ENCODE measurements around the gene FLAD1. TPM values are rescaled to one million over a fixed set of nuclear protein-coding genes. Genes with fewer than 3 reads are reported as not detected.

Gene FLAD1
- total RNA-seq, 1 experiment from 2014 or later = 97.0 TPM

DNA sequence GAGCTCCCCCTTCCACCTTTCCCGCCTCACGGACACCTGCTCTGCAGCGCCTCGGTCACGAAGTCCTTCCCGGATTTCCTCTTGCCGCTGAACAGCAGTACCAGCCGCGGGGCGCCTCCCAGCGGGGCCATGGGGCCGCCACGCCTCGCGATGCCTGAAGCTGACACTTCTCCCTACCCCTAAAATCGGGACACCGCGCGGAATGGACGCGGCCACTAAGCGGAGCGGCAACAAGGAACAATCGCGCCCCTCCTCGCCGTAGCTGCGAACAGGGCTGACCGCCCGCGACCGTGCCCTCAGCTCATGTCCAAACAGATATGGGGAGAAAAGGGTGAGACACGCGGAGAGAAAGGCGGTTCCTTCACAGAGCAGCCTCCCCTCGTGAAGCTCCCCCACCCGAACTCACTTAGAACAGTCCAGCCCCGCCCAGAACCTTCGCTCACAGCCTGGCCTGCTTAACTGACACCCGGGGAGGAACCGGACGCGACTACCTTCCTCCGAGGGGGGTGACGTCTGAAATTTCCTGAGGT is 46.5 kb upstream of the FLAD1 start, which contains the start of gene PMVK:
PMVK (minus strand) TSS at position 165 of the 530 bp plus-strand sequence; CDS start at position 131, 34 bp downstream.
- H4K20me1 ChIP-seq (ENCODE audit: control insufficient read depth, insufficient read depth, insufficient read length) = no peaks in the 10 kb centered on the region
- peak within 1 kb of the TSS; percentile 74 for H3K27ac ChIP-seq (ENCODE audit: insufficient read length, low read depth, low read length)
- H3K4me1 Mint-ChIP-seq = peaks cover 30 to 32% of the 10 kb centered on the region in 2 experiments
- H3K27me3 Mint-ChIP-seq (ENCODE audit: low read depth) = no peaks in the 10 kb centered on the region; the same call in 1 of the 2 replicates
- peak within 1 kb of the TSS; percentile 22 for H4K8ac ChIP-seq (replicated peaks; ENCODE audit: insufficient read length, low read depth, low read length)
- H2BK5ac ChIP-seq (ENCODE audit: insufficient read length, low read length) = peak within 1 kb of the TSS; percentile 79
- H2AFZ ChIP-seq (ENCODE audit: low read length) = peak within 1 kb of the TSS; percentile 66
- H2BK20ac ChIP-seq (ENCODE audit: low read depth, low read length, poor library complexity, severe bottlenecking) = peak within 1 kb of the TSS; percentile 91
- peak within 1 kb of the TSS; percentile 70 for H2BK12ac ChIP-seq (ENCODE audit: insufficient read length, low read depth, low read length)
- no peaks in the 10 kb centered on the region for H3K9me3 ChIP-seq (ENCODE audit: control insufficient read depth, low read depth, low read length)
- peak within 1 kb of the TSS; percentile 84 for H4K5ac ChIP-seq (ENCODE audit: insufficient read length, low read depth, low read length)
- peak within 1 kb of the TSS; percentile 100 for H3K18ac ChIP-seq (ENCODE audit: insufficient read length, low read depth, low read length)
- peak within 1 kb of the TSS; percentile 96 for H3K9ac ChIP-seq (ENCODE audit: extremely low read depth, insufficient read length, low read length)
- H3K23me2 ChIP-seq (ENCODE audit: insufficient read length, low read depth, low read length, poor library complexity, severe bottlenecking) = peaks cover 11% of the 10 kb centered on the region
- TF ChIP-seq, protein P1, sequence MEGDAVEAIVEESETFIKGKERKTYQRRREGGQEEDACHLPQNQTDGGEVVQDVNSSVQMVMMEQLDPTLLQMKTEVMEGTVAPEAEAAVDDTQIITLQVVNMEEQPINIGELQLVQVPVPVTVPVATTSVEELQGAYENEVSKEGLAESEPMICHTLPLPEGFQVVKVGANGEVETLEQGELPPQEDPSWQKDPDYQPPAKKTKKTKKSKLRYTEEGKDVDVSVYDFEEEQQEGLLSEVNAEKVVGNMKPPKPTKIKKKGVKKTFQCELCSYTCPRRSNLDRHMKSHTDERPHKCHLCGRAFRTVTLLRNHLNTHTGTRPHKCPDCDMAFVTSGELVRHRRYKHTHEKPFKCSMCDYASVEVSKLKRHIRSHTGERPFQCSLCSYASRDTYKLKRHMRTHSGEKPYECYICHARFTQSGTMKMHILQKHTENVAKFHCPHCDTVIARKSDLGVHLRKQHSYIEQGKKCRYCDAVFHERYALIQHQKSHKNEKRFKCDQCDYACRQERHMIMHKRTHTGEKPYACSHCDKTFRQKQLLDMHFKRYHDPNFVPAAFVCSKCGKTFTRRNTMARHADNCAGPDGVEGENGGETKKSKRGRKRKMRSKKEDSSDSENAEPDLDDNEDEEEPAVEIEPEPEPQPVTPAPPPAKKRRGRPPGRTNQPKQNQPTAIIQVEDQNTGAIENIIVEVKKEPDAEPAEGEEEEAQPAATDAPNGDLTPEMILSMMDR (conservative IDR thresholded peaks at IDR 0.05) = peak; percentile 28; the same call in 1 of the 3 replicates
- H2AK5ac ChIP-seq (ENCODE audit: insufficient read length, low read length) = no peak within 1 kb of the TSS
- peak within 1 kb of the TSS; percentile 0 for H4K91ac ChIP-seq (ENCODE audit: insufficient read length, low read depth, low read length)
- DNase-seq = peak; percentile 96
- no peak within 1 kb of the TSS for H2BK15ac ChIP-seq (ENCODE audit: low read depth, low read length)
- H3K27me3 ChIP-seq (ENCODE audit: insufficient read depth, low read length) = no peaks in the 10 kb centered on the region
- peak within 1 kb of the TSS; percentile 99 for H3K14ac ChIP-seq (ENCODE audit: insufficient read depth, low read length)
- H3K4me2 ChIP-seq (ENCODE audit: insufficient read depth, insufficient read length, low read length) = peak within 1 kb of the TSS; percentile 93
- peak within 1 kb of the TSS; percentile 81 to 93 for H3K4me3 Mint-ChIP-seq
- no peaks in the 10 kb centered on the region; a peak in 1 of 7 replicates for H3K36me3 Mint-ChIP-seq (ENCODE audit: insufficient read depth in 1 of 3, low read depth in 3 of 3)
- WGBS (ENCODE audit: extremely low coverage, insufficient read length, low lambda C conversion rate) = no CpG with 5 or more reads among the region's 45 CpGs
- peak within 1 kb of the TSS; percentile 48 for H3K56ac ChIP-seq (ENCODE audit: insufficient read length, low read depth, low read length)
- no peak within 1 kb of the TSS for H3K23ac ChIP-seq (ENCODE audit: insufficient read length, low read depth, low read length)
- no peaks in the 10 kb centered on the region for H3K79me1 ChIP-seq (ENCODE audit: insufficient read depth, low read depth, low read length, poor library complexity, severe bottlenecking)
- peaks cover 3% of the 10 kb centered on the region for H3K4me1 ChIP-seq (ENCODE audit: insufficient read depth, low read length)
- H2BK120ac ChIP-seq (ENCODE audit: low read depth, low read length, poor library complexity, severe bottlenecking) = peak within 1 kb of the TSS; percentile 95
- H3K4ac ChIP-seq (ENCODE audit: low read depth, low read length) = no peak within 1 kb of the TSS
- H3K79me2 ChIP-seq (ENCODE audit: insufficient read depth, low read length) = no peaks in the 10 kb centered on the region
- H3K27ac Mint-ChIP-seq = peak within 1 kb of the TSS; percentile 99 to 100 (median 99)
- H3T11ph ChIP-seq (ENCODE audit: low read length) = peak within 1 kb of the TSS; percentile 92
- H3K9me3 Mint-ChIP-seq = no peaks in the 10 kb centered on the region; a peak in 2 of 5 replicates

All from H9 (cell line).